Fibroblast of skin of left biceps (primary cell): Measurements from ENCODE around the gene RANBP9.

Experiments
- DNase-seq, 2 experiments: peaks; one replicate each; pipeline ENCODE4 v3.0.0-alpha.2; 2013; ENCODE audit warnings: low read depth in 2 of 2

RANBP9 gene

DNA sequence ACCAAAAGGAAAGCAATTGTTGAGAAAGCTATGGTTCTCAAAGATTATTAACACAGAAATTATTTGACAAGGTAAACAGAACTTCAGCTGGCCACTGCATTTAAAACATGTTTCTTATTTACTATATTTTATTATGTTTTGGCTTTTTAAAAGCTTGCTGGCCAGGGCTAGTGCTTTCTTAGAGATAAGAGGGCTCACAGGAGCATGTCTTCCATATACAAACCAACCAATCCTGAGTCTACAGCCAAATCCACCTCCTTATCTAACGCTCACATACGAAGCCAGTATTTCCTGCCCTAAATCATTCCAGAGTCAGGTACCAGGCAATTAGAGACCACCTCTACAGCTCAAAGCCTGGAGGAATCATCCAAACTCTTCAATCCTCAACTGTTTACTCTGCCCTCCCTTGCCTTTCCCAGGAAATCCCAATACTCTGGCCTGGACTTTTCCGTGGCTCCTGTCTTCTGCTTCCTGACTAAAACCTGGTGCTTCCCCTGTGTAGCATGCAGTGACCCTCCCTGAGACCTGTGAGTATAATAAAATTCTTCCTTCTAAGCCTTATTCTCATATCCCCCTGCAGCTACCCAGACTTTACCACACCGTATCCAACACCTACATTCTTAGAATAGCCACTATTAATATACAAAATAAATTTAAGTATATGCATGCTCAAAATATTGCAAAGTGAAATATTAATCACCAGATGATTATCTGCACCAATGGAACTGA lies 33.2 kb downstream of the RANBP9 start:
- no peak for DNase-seq

- DNase-seq = no peak
Measured at GRCh38 chr6:13677878-13678254, 33.8 kb downstream of the RANBP9 start.

- no peak for DNase-seq
Measured at GRCh38 chr6:13676551-13677156, 35.0 kb downstream of the RANBP9 start.

- no peak for DNase-seq
Measured at GRCh38 chr6:13674533-13675190, 37.0 kb downstream of the RANBP9 start.

GRCh38 chr6:13673825-13674444 lies 37.7 kb downstream of the RANBP9 start:
- DNase-seq = no peak

DNA sequence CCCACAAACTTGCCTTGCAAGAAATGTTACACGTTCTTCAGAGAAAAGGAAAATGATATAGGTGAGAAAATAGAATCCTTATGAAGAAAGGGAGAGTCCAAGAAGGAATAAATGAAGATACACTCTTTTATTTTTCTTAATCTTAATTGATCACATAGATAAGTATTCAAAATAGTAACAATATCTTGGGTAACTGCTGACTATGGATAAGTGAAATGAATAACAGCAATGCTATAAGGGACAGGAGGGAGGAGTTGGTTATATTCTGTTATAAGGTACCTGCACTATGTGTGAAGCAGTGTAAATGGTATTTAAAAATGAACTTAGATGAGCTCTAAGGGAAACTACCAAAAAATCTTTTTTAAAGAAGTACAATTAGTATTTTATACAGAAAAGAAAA lies 38.3 kb downstream of the RANBP9 start:
- no peak for DNase-seq

GRCh38 chr6:13672904-13673303 lies 38.7 kb downstream of the RANBP9 start:
- DNase-seq = no peak

DNA sequence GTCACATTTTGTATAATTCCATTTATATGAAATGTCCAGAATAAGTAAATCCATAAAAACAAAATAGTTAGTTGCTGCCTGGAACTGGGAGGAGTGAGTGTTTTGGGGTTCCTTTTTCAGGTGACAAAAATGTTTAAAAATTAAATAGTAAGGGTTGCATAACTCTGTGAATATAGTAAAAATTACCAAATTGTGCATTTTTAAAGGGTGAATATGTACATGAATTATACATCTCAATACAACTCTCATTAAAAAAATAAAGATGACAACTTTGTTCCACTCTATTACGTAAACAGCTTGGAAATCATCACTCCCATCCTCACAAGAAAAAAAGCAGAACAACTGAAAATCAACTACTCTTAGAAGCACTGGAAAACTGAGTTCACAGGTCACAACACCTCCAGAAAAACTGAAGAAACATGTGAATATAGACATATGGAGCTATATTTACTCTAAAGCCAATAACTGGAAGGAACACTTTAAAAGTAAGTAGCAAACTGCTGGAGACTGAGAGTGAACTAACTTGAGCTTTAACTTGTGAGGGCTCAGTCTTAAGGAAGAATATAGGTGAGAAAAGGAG lies 40.0 kb downstream of the RANBP9 start:
- no peak for DNase-seq

- no peak for DNase-seq
Measured at GRCh38 chr6:13669476-13669875, 42.2 kb downstream of the RANBP9 start.

- DNase-seq = no peak
Measured at GRCh38 chr6:13668291-13668928, 43.2 kb downstream of the RANBP9 start.

DNA sequence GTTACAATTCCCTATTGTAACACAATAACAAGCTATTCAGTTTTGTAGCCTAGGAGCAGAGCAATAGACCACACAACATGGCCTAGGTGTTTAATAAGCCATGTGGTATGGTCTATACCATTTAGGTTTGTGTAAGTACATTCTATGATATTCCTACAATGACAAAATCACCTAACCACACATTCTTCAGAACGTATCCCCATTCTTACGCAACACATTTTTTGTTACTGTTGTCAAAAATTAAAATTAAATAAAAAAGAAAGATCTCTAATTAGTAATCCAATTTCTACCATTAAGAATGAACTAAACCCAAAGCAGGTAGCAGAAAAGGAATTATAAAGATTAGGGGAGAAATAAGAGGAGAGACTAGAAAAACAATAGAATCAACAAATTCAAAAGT lies 44.0 kb downstream of the RANBP9 start:
- DNase-seq = no peak

GRCh38 chr6:13666194-13667105 lies 45.2 kb downstream of the RANBP9 start:
- DNase-seq = no peak

DNA sequence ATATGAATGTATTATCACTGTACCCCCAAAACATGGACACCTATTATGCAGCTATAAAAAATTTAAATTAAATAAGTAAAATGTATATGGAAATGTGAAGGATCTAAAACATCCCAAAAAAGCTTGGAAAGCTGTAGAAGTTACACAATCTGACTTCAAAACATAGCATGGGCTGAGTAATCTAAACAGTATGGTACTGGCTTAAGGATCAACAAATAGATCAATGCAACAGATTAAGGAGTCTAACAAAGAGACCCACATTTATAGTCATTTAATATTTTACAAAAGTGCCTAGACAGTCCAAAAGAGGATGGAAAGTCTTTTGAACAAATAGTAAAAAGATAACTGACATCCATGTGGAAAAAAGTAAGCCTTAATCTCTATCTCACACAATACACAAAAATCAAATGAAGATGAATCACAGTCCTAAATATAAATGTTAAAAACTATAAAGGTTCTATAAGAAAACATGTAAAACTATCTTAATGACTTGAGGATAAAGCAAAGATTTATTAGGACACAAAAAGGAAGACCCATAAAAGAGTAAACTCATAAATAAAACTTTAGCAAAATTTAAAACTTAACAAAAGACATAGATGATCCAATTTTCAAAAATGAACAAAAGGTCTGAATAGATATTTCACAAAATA lies 46.8 kb downstream of the RANBP9 start:
- peak in 1 of 2 experiments; percentile 3 for DNase-seq

- DNase-seq = no peak
Measured at GRCh38 chr6:13663986-13664385, 47.6 kb downstream of the RANBP9 start.

DNA sequence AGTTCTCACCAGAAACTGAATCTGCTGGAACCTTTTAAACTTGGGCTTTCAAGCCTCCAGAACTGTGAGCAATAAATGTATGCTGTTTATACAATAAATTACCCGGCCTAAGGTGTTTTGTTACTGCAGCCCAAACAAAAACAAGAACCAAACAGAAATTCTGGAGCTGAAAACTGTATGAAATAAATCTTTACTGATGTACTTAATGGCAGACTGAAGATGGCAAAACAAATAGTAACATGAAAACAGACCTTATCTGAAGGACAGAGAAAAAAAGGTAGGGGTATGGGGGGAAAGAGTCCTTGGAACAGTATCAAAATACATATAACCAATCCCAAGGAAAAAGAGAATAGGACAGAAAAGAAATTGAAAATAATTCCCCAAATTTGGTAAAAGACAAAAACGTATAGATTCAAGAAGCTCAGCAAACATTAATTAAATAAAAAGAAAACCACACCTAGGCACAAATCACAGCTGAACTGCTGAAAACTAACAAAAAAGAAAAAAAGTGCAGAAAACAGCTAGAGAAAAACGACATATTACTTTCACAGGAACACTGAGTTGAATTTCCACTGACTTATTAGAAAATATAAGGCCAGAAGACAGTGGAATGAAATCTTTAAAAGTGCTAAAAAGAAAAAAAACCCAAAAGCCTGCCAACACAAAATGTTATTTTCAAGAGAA lies 48.8 kb downstream of the RANBP9 start:
- no peak for DNase-seq

GRCh38 chr6:13661647-13662046 lies 50.0 kb downstream of the RANBP9 start:
- DNase-seq = no peak

- no peak for DNase-seq
Measured at GRCh38 chr6:13660893-13661292, 50.7 kb downstream of the RANBP9 start.

DNA sequence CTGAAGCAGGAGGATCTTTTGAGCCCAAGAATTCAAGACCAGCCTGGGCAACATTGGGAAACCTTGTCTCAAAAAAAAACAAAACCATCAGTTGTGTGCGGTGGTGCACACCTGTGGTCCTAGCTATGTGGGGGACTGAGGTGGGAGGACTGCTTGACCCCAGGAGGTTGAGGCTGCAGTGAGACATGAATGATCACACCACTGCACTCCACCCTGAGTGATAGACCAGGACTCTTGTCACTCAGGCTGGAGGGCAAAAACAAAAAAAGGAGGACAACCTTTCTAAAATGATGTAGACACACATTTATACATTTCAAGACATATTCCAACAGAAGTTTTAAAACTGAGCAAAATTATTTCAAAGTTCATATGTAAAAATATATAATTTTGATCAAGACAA lies 51.4 kb downstream of the RANBP9 start:
- no peak for DNase-seq

- DNase-seq = no peak
Measured at GRCh38 chr6:13655700-13656099, 55.9 kb downstream of the RANBP9 start.

DNA sequence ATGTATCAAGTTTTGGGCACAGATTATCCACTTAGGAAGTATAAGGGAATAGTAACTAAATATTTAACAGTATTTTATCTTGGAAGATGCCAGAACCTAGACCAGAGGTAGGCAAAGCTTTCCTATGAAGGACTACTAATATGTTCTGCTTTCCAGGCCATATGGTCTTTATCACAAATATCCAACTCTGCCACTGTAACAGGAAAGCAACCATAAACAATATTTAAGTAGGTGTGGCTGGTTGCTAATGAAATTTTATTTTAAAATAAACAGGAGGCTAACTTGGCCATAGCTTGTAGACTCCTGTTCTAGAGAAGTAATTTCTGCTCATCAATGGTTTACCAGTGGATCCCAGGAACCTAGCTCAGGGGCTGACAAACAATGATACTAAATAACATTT lies 57.1 kb downstream of the RANBP9 start:
- no peak for DNase-seq
